OCI-LY3 (cell line): ENCODE measurements around the gene KRT222.

Experiments used
- H2AFZ ChIP-seq: fragments of 200-600, 300-600 bp; shearing (Covaris generic); 2 replicates; pipeline ENCODE4 v1.6.0; 2014; ENCODE audit warnings: antibody characterized with exemption, low read depth, low read length
- H3K27ac ChIP-seq: fragments of 200-600, 300-600 bp; sonication (generic); 2 replicates; pipeline ENCODE4 v1.5.1; 2014; ENCODE audit warnings: mild to moderate bottlenecking, low read length, moderate library complexity, mixed read lengths
- H3K27me3 ChIP-seq: fragments of 200-600, 300-600 bp; sonication (generic); 2 replicates; pipeline ENCODE4 v1.6.1; 2014; ENCODE audit warnings: low read depth, low read length, mixed read lengths
- H3K36me3 ChIP-seq: fragments of 200-600, 300-600 bp; sonication (generic); replicated peaks from 2 replicates; pipeline ENCODE3; 2014; ENCODE audit warnings: low read depth, low read length, mixed read lengths
- H3K4me1 ChIP-seq: fragments of 300-600, 200-600 bp; sonication (generic); 2 replicates; pipeline ENCODE4 v1.6.1; 2014; ENCODE audit warnings: low read length, mixed read lengths
- H3K4me2 ChIP-seq: fragments of 200-600, 300-600 bp; sonication (generic); 2 replicates; pipeline ENCODE4 v1.6.1; 2014; ENCODE audit warnings: low read length, mixed read lengths
- H3K4me3 ChIP-seq: fragments of 300-600, 200-600 bp; sonication (generic); 2 replicates; pipeline ENCODE4 v1.5.1; 2014; ENCODE audit warnings: antibody characterized with exemption, mild to moderate bottlenecking, low read length, moderate library complexity
- H3K79me2 ChIP-seq: fragments of 300-600, 200-600 bp; shearing (Covaris generic); 2 replicates; pipeline ENCODE4 v1.6.1; 2014; ENCODE audit warnings: mild to moderate bottlenecking, low read length, mixed read lengths
- H3K9ac ChIP-seq: fragments of 300-600, 200-600 bp; shearing (Covaris generic); 2 replicates; pipeline ENCODE4 v1.6.0; 2014; ENCODE audit warnings: mild to moderate bottlenecking, low read length, moderate library complexity
- H3K9me3 ChIP-seq: fragments of 200-600, 300-600 bp; shearing (Covaris generic); 2 replicates; pipeline ENCODE4 v1.6.1; 2014; ENCODE audit warnings: low read length, mixed read lengths; ENCODE audit not compliant: insufficient read depth
- H4K20me1 ChIP-seq: fragments of 200-600, 300-600 bp; sonication (generic); 2 replicates; pipeline ENCODE4 v1.6.1; 2016; ENCODE audit warnings: low read length, mixed read lengths; ENCODE audit not compliant: insufficient read depth
- CTCF ChIP-seq: fragments of 200-600, 300-600 bp; sonication (generic); IDR thresholded peaks from 2 replicates; pipeline ENCODE4 v1.5.1; 2014; ENCODE audit warnings: antibody characterized with exemption, low read length, low read depth
- EZH2phosphoT487 ChIP-seq: fragments of 200-600 bp; shearing (Covaris generic); IDR thresholded peaks from 2 replicates; pipeline ENCODE4 v1.6.1; 2018; ENCODE audit warnings: antibody characterized with exemption, mixed run types, low read depth

Gene KRT222

GRCh38 chr17:40697297-40697696 lies 32.3 kb upstream of the KRT222 start:
- Histone ChIP-seq H3K36me3 (no peaks in the 10 kb centered on the region), H3K4me3 (no peak overlapping the region), H3K4me1 (peaks cover 9% of the 10 kb centered on the region), H3K27ac (no peak overlapping the region), H3K4me2 (no peak overlapping the region), H3K9me3 (no peaks in the 10 kb centered on the region), H4K20me1 (no peaks in the 10 kb centered on the region), H3K27me3 (peaks cover 19% of the 10 kb centered on the region), H3K79me2 (no peaks in the 10 kb centered on the region), H3K9ac (no peak overlapping the region), H2AFZ (no peak overlapping the region)
- TF ChIP-seq EZH2phosphoT487, result no peak
- no peak for TF ChIP-seq CTCF

DNA sequence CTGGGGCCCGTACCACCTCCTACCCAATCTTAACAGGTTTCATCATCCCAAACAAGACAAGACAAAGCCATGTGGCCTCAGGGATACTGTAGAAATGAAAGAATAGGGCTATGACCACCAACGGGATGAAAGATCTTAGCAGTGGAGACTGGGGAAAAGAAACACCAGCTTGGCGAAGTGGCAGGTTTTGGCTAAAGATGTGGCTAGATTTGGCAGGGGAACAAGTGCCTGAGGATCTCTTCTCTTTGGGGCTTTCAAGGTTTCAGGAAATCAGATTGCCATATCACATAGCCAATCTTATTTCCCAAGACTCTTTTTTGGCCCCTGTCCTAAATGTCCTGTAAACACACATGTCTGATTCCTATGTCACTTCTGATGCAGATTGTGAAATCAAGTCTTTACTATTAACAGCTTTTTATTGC lies 31.7 kb upstream of the KRT222 start:
- H3K9me3 ChIP-seq, result no peaks in the 10 kb centered on the region
- H4K20me1 ChIP-seq, result no peaks in the 10 kb centered on the region
- no peak overlapping the region for H3K4me3 ChIP-seq
- no peak for TF ChIP-seq CTCF
- TF ChIP-seq EZH2phosphoT487, result no peak
- H3K4me2 ChIP-seq, result no peak overlapping the region
- H3K4me1 ChIP-seq, result peaks cover 9% of the 10 kb centered on the region
- H3K27me3 ChIP-seq, result peaks cover 24% of the 10 kb centered on the region
- H2AFZ ChIP-seq, result peak overlapping the region; percentile 41; the same call in 1 of the 2 replicates
- H3K27ac ChIP-seq, result no peak overlapping the region
- H3K36me3 ChIP-seq, result no peaks in the 10 kb centered on the region
- no peaks in the 10 kb centered on the region for H3K79me2 ChIP-seq
- H3K9ac ChIP-seq, result no peak overlapping the region

- Histone ChIP-seq H3K79me2 (no peaks in the 10 kb centered on the region), H3K4me1 (peaks cover 9% of the 10 kb centered on the region), H4K20me1 (no peaks in the 10 kb centered on the region), H3K4me2 (no peak overlapping the region), H3K36me3 (no peaks in the 10 kb centered on the region), H3K27me3 (peaks cover 25% of the 10 kb centered on the region), H3K27ac (no peak overlapping the region), H2AFZ (no peak overlapping the region), H3K9ac (no peak overlapping the region), H3K9me3 (no peaks in the 10 kb centered on the region), H3K4me3 (no peak overlapping the region)
- no peak for TF ChIP-seq EZH2phosphoT487
- no peak for TF ChIP-seq CTCF
These were observed 31.0 kb upstream of the KRT222 start for GRCh38 chr17:40695874-40696472.

DNA sequence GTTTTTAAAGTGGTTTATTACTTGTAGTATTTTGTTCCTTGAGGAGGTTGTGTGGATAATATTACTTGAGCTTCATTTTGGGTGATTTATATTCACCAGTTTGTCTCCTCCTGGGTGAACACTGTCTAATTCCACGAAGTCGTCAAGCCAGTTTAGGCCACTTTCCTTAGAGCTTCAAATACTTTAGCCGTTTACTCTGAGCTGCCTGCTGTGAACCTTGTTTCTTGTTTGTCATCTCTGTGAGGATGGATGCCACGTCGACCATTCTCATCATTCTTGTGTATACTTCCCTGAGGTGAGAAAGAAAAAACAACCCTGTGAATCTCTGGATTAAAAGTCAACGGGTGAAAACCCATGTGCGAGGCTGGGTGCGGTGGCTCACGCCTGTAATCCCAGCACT lies 29.6 kb upstream of the KRT222 start:
- Histone ChIP-seq H3K27ac (no peak overlapping the region), H2AFZ (no peak overlapping the region), H4K20me1 (no peaks in the 10 kb centered on the region), H3K4me3 (no peak overlapping the region), H3K9ac (no peak overlapping the region), H3K9me3 (no peaks in the 10 kb centered on the region), H3K4me2 (no peak overlapping the region), H3K36me3 (no peaks in the 10 kb centered on the region), H3K4me1 (peaks cover 9% of the 10 kb centered on the region), H3K27me3 (peaks cover 25% of the 10 kb centered on the region), H3K79me2 (no peaks in the 10 kb centered on the region)
- TF ChIP-seq CTCF, result no peak
- no peak for TF ChIP-seq EZH2phosphoT487
